Upper lobe of left lung (tissue), 6 donors: ENCODE results near the gene ARHGAP15. TPM values are rescaled to one million over a fixed set of nuclear protein-coding genes. Genes with fewer than 3 reads are reported as not detected.

Experiments used
- ATAC-seq, 2 donors: fragments of 200-7000 bp; cut with Tn5 transposase; one replicate each; pipeline ENCODE4 v1.9.1; 2022; ENCODE audit warnings: mild to moderate bottlenecking in 2 of 2, moderate library complexity in 2 of 2; ENCODE audit not compliant: low FRiP score in 2 of 2
- DNase-seq, 2 donors: peaks; one replicate each; pipeline ENCODE4 v3.0.0-alpha.2; 2019 to 2020
- H3K27ac ChIP-seq, 4 donors: fragments of 200-600 bp; sonication (generic); one replicate each; pipeline ENCODE4 v1.5.1; 2016 to 2019
- H3K27me3 ChIP-seq, 4 donors: fragments of 200-600 bp; sonication (generic); one replicate each; pipeline ENCODE4 v1.5.1; 2017 to 2019
- H3K36me3 ChIP-seq, 4 donors: fragments of 200-600 bp; sonication (generic); one replicate each; pipeline ENCODE4 v1.5.1; 2016 to 2019
- H3K4me1 ChIP-seq, 4 donors: fragments of 200-600 bp; sonication (generic); one replicate each; pipeline ENCODE4 v1.5.1; 2018 to 2019
- H3K4me3 ChIP-seq, 4 donors: fragments of 200-600 bp; sonication (generic); one replicate each; pipeline ENCODE4 v1.5.1; 2017 to 2019; ENCODE audit warnings: mild to moderate bottlenecking in 2 of 4, moderate library complexity in 1 of 4
- H3K9me3 ChIP-seq, 4 donors: fragments of 200-600 bp; sonication (generic); one replicate each; pipeline ENCODE4 v1.5.1; 2018 to 2019
- EP300 ChIP-seq, 4 donors: sonication (generic); formaldehyde crosslinking; IDR thresholded peaks; one replicate each; pipeline ENCODE4 v1.5.1; 2017; ENCODE audit warnings: antibody characterized with exemption in 4 of 4, control low read depth in 2 of 4
- POLR2A ChIP-seq, 4 donors: fragments of 450-650 bp; IDR thresholded peaks; one replicate each; pipeline ENCODE4 v1.5.1; 2016 to 2017; ENCODE audit warnings: antibody characterized with exemption in 4 of 4, mild to moderate bottlenecking in 2 of 4
- POLR2AphosphoS5 ChIP-seq, 2 donors: sonication (generic); formaldehyde crosslinking; IDR thresholded peaks; one replicate each; pipeline ENCODE4 v1.5.1; 2017; ENCODE audit warnings: antibody characterized with exemption in 2 of 2
- WGBS, 2 donors: methylation state at CpG; one replicate each; pipeline ENCODE4 v1.1.5; 2017 to 2018; 5-methylcytosine and 5-hydroxymethylcytosine counted together
- total RNA-seq, 6 donors: library from RNA; depleted of rRNA in 4 of 6; stranded (reverse); fragments of >200 nt in 4 of 6; gene quantifications; one replicate each; pipeline versions ENCODE4 v1.1.0 to v1.2.1, GENCODE V29; 2016 to 2021
- TF ChIP-seq, protein P1 (sequence below), 6 experiments: fragments of 450-650 bp in 4 of 6; fragments of 200-600 bp in 2 of 6; sonication (generic) in 2 of 6; IDR thresholded peaks; one replicate each; pipeline ENCODE4 v1.5.1; 2016 to 2019; ENCODE audit warnings: antibody characterized with exemption in 6 of 6
- donor health status: DM: no; HTN: no; CAD: no; lungs with moderate emphysema.
- donor health status: DM: no; HTN: yes; CAD: no; lungs with severe emphysema.

ARHGAP15 gene
- total RNA-seq, 6 donors from 2014 or later = 11.9 to 57.6 (median 17.5) TPM

DNA sequence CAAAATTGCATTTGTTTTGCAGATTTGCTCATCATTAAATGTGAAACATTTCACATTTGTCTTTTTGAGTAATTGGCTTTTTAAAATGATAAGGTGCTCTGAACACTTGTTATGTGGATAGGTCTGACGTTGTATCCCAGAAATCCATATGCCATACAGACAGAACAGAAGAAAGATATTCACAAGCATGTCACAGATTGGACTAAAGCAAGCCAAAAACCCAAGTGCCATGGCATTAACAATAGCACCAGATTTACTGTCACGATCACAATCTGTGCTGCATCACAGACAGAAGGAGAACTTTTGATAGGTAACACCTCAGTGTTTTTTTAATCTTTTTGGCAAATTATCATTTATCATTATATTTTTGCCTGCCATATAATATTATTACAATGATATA is 272.6 kb downstream of the ARHGAP15 start:
- no peak for DNase-seq
- Histone ChIP-seq H3K27me3 (no peaks in the 10 kb centered on the region), H3K36me3 (no peaks in the 10 kb centered on the region), H3K4me1 (no peaks in the 10 kb centered on the region), H3K27ac (no peak overlapping the region), H3K9me3 (no peaks in the 10 kb centered on the region), H3K4me3 (no peak overlapping the region)
- ATAC-seq = no peak
- WGBS, 2 donors = 76 to 86% methylated on average over 2 of the region's 2 CpGs
- TF ChIP-seq POLR2A (IDR thresholded peaks at IDR 0.05) (no peak), EP300 (IDR thresholded peaks at IDR 0.05) (no peak), POLR2AphosphoS5 (IDR thresholded peaks at IDR 0.05) (no peak)
- TF ChIP-seq, protein P1, sequence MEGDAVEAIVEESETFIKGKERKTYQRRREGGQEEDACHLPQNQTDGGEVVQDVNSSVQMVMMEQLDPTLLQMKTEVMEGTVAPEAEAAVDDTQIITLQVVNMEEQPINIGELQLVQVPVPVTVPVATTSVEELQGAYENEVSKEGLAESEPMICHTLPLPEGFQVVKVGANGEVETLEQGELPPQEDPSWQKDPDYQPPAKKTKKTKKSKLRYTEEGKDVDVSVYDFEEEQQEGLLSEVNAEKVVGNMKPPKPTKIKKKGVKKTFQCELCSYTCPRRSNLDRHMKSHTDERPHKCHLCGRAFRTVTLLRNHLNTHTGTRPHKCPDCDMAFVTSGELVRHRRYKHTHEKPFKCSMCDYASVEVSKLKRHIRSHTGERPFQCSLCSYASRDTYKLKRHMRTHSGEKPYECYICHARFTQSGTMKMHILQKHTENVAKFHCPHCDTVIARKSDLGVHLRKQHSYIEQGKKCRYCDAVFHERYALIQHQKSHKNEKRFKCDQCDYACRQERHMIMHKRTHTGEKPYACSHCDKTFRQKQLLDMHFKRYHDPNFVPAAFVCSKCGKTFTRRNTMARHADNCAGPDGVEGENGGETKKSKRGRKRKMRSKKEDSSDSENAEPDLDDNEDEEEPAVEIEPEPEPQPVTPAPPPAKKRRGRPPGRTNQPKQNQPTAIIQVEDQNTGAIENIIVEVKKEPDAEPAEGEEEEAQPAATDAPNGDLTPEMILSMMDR (IDR thresholded peaks at IDR 0.05) = no peak

GRCh38 chr2:143402451-143402850 is 273.2 kb downstream of the ARHGAP15 start:
- Histone ChIP-seq H3K27ac (no peak overlapping the region), H3K36me3 (no peaks in the 10 kb centered on the region), H3K4me3 (no peak overlapping the region), H3K9me3 (no peaks in the 10 kb centered on the region), H3K4me1 (no peaks in the 10 kb centered on the region), H3K27me3 (no peaks in the 10 kb centered on the region)
- 80% methylated on average over 2 of the region's 2 CpGs for WGBS, 2 donors
- no peak for TF ChIP-seq EP300 (IDR thresholded peaks at IDR 0.05)
- TF ChIP-seq, protein P1 (IDR thresholded peaks at IDR 0.05) = no peak
- no peak for TF ChIP-seq POLR2A (IDR thresholded peaks at IDR 0.05)
- no peak for TF ChIP-seq POLR2AphosphoS5 (IDR thresholded peaks at IDR 0.05)
- ATAC-seq = no peak
- DNase-seq = no peak

GRCh38 chr2:143410082-143410897 is 281.1 kb downstream of the ARHGAP15 start:
- TF ChIP-seq, protein P1 (IDR thresholded peaks at IDR 0.05) = no peak
- no peaks in the 10 kb centered on the region for H3K4me1 ChIP-seq
- WGBS, 2 donors = 91 to 99% methylated on average over 3 of the region's 3 CpGs
- no peak for DNase-seq
- no peaks in the 10 kb centered on the region for H3K36me3 ChIP-seq
- no peak for ATAC-seq
- no peaks in the 10 kb centered on the region for H3K9me3 ChIP-seq
- H3K4me3 ChIP-seq = no peak overlapping the region
- H3K27ac ChIP-seq = no peak overlapping the region
- no peaks in the 10 kb centered on the region for H3K27me3 ChIP-seq

GRCh38 chr2:143415571-143415970 is 286.4 kb downstream of the ARHGAP15 start:
- no peak overlapping the region for H3K27ac ChIP-seq
- no peak for TF ChIP-seq POLR2AphosphoS5 (IDR thresholded peaks at IDR 0.05)
- no peak for TF ChIP-seq POLR2A (IDR thresholded peaks at IDR 0.05)
- TF ChIP-seq EP300 (IDR thresholded peaks at IDR 0.05) = no peak
- TF ChIP-seq, protein P1 (IDR thresholded peaks at IDR 0.05) = no peak
- no peak overlapping the region for H3K4me3 ChIP-seq
- H3K27me3 ChIP-seq = no peaks in the 10 kb centered on the region
- ATAC-seq = no peak
- 88 to 93% methylated on average over 4 of the region's 4 CpGs for WGBS, 2 donors
- no peak for DNase-seq
- no peaks in the 10 kb centered on the region for H3K9me3 ChIP-seq
- no peaks in the 10 kb centered on the region for H3K4me1 ChIP-seq
- H3K36me3 ChIP-seq = no peaks in the 10 kb centered on the region

DNA sequence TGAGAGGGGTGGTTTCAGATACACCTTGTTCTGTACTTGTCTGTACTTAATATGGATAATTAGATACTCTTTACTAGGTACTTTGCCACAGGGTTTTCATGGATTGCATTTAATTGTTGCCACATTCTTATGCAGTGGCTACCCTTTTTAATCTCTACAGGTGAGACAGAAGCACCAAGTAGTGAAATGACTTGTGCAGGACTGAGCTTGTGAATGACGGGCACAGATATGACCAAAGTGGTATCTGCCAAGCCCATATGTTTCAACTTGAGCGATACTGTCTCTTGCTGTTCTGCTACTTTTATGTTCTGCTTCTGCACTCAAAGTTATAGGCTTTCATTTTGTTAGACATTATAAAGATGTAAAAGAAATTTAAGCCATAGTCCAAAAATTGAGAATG is 288.2 kb downstream of the ARHGAP15 start:
- ATAC-seq (no peak), DNase-seq (no peak)
- 95 to 97% methylated on average over 2 of the region's 2 CpGs for WGBS, 2 donors

More for the DNA sequence above, 288.2 kb downstream of the ARHGAP15 start:
- H3K27me3 ChIP-seq = no peaks in the 10 kb centered on the region
- no peak overlapping the region for H3K27ac ChIP-seq
- no peaks in the 10 kb centered on the region for H3K9me3 ChIP-seq
- TF ChIP-seq POLR2A (IDR thresholded peaks at IDR 0.05) = no peak
- TF ChIP-seq POLR2AphosphoS5 (IDR thresholded peaks at IDR 0.05) = no peak
- TF ChIP-seq, protein P1 (IDR thresholded peaks at IDR 0.05) = no peak
- TF ChIP-seq EP300 (IDR thresholded peaks at IDR 0.05) = no peak
- H3K36me3 ChIP-seq = no peaks in the 10 kb centered on the region
- no peaks in the 10 kb centered on the region for H3K4me1 ChIP-seq
- no peak overlapping the region for H3K4me3 ChIP-seq
